ENCODE data around the gene LINC00305. TPM values are rescaled to one million over a fixed set of nuclear protein-coding genes. Genes with fewer than 3 reads are reported as not detected.

The LINC00305 gene
- polyA plus RNA-seq, 4 donors = 2.3 to 8.5 (median 3.6) TPM

GRCh38 chr18:64037812-64038414, 111.0 kb downstream of the LINC00305 start:
- peak in 1 of 4 donors; percentile 33 for DNase-seq (ENCODE audit: low read depth in 4 of 4, low spot score in 2 of 4)

GRCh38 chr18:64032312-64032711, 116.6 kb downstream of the LINC00305 start:
- no peak for DNase-seq (ENCODE audit: low read depth in 4 of 4, low spot score in 2 of 4)

GRCh38 chr18:64031411-64031810, 117.5 kb downstream of the LINC00305 start:
- DNase-seq (ENCODE audit: low read depth in 4 of 4, low spot score in 2 of 4) = no peak

Other genes with a start within 250 kb of the LINC00305 start
- gene SERPINB10, start 241.1 kb downstream of the LINC00305 start, polyA plus RNA-seq (ENCODE audit: insufficient read length in 4 of 4) = under 1 TPM; 0.19 to 0.38 (median 0.35) TPM
- 1 to 10 TPM; 1.2 to 2.2 (median 1.6) TPM for gene HMSD, start 199.8 kb downstream of the LINC00305 start, polyA plus RNA-seq (ENCODE audit: insufficient read length in 4 of 4)
- 1 to 10 TPM; 3.4 to 4.5 (median 3.6) TPM for gene SERPINB8, start 179.0 kb downstream of the LINC00305 start, polyA plus RNA-seq (ENCODE audit: insufficient read length in 4 of 4)

Data from left renal cortex interstitium (tissue), 4 donors.